ENCODE results near the gene CEP162. TPM values are rescaled to one million over a fixed set of nuclear protein-coding genes. Genes with fewer than 3 reads are reported as not detected.
A peak's percentile ranks its signal among the peaks of the same experiment; 100 is the strongest.

Gene CEP162
- total RNA-seq, 1 donor from 2014 or later = 11.7 TPM

DNA sequence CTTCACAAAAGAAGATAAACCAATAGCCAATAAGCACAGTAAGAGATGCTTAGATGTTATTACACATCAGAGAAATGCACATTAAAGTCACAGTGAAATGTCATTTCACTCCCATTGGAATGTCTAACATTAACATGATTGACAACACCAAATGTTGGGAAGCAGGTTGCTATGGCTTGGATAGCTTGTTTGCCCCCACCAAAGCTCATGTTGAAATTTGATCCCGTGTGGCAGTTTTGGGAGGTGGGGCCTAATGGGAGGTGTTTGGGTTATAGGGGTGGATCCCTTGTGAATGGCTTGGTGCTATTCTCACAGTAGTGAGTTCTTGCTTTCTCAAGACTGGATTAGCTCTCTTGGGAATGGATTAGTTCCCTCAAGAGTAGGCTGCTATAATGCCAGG is 149.1 kb downstream of the CEP162 start:
- H3K4me3 ChIP-seq = no peak overlapping the region
- no peaks in the 10 kb centered on the region for H3K9me3 ChIP-seq
- no peak for DNase-seq (ENCODE audit: low spot score in 2 of 2)
- H3K36me3 ChIP-seq = peaks cover 5 to 8% of the 10 kb centered on the region in 2 donors
- intact Hi-C loops (cut with DNase I) = no loop called here
- peaks cover 0 to 4% of the 10 kb centered on the region in 2 donors for H3K4me1 ChIP-seq
- TF ChIP-seq, protein P1, sequence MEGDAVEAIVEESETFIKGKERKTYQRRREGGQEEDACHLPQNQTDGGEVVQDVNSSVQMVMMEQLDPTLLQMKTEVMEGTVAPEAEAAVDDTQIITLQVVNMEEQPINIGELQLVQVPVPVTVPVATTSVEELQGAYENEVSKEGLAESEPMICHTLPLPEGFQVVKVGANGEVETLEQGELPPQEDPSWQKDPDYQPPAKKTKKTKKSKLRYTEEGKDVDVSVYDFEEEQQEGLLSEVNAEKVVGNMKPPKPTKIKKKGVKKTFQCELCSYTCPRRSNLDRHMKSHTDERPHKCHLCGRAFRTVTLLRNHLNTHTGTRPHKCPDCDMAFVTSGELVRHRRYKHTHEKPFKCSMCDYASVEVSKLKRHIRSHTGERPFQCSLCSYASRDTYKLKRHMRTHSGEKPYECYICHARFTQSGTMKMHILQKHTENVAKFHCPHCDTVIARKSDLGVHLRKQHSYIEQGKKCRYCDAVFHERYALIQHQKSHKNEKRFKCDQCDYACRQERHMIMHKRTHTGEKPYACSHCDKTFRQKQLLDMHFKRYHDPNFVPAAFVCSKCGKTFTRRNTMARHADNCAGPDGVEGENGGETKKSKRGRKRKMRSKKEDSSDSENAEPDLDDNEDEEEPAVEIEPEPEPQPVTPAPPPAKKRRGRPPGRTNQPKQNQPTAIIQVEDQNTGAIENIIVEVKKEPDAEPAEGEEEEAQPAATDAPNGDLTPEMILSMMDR (IDR thresholded peaks at IDR 0.05) = no peak
- no peaks in the 10 kb centered on the region for H3K27me3 ChIP-seq
- H3K27ac ChIP-seq = peak overlapping the region; percentile 44 to 64

DNA sequence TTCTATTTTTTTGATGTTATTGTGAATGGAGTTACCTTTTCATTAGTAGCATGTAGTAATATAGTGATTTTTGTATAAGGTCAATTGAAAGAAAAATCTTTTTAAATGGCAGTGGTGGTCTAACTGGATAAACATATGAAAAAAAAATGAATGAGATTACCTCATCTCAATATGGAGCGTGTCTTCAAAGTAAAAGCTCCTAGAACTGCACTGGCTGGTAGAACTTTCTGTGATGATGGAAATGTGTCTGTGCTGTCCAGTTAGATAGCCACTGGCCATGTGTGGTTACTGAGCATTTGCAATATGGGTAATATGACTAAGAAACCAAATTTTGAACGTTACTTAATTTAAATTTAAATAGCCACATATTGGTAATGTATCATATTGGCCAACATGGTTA is 149.8 kb downstream of the CEP162 start:
- TF ChIP-seq, protein P1 (IDR thresholded peaks at IDR 0.05) = no peak
- H3K36me3 ChIP-seq = peaks cover 9 to 13% of the 10 kb centered on the region in 2 donors
- intact Hi-C loops (cut with DNase I) = no loop called here
- H3K4me1 ChIP-seq = peaks cover 0 to 4% of the 10 kb centered on the region in 2 donors
- peak overlapping the region in 1 of 2 donors; percentile 64 for H3K27ac ChIP-seq
- no peak overlapping the region for H3K4me3 ChIP-seq
- H3K27me3 ChIP-seq = no peaks in the 10 kb centered on the region
- H3K9me3 ChIP-seq = no peaks in the 10 kb centered on the region
- DNase-seq (ENCODE audit: low spot score in 2 of 2) = no peak

DNA sequence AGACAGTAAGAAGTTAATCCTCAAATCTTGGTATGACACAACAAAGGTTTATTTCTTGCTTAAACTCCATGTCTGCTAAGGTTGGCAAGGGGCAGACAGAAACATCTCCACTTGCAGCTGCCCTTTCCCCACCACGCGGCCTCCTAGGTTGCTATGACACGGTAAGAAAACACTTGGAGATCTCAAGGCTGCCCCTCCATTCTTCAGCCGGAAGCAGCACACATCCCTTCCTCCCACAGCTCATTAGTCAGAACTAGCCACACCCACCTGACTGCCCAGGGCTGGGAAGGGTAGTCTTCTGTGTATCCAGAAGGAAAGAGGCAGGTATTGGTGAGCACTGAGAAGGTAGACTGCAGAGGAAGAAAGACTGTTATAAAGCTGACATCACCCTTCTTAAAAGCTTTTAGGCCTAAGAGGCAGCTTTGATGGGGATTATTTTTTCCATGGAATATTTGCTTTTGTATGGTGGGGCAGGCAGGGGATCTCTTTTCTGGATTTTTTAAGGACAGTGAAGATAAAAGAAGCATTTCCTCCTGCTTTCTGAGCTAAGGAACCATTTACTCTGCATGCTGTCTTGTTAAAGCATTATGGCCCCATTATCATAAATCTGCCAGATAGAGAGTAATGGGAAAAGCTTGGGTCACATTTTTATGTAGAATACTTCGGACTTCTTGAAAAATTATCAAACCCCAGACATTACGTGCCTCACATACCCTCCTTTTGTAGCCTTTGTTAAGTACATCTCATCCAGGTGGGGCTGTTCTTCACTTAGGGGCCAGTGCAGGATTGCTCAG is 152.3 kb downstream of the CEP162 start:
- intact Hi-C loops (cut with DNase I) = no loop called here
- TF ChIP-seq, protein P1 (IDR thresholded peaks at IDR 0.05) = no peak
- no peak overlapping the region for H3K4me3 ChIP-seq
- peaks cover 0 to 4% of the 10 kb centered on the region in 2 donors for H3K4me1 ChIP-seq
- H3K36me3 ChIP-seq = peaks cover 9 to 31% of the 10 kb centered on the region in 2 donors
- H3K27me3 ChIP-seq = no peaks in the 10 kb centered on the region
- no peaks in the 10 kb centered on the region for H3K9me3 ChIP-seq
- peak overlapping the region; percentile 2 to 24 for H3K27ac ChIP-seq
- no peak for DNase-seq (ENCODE audit: low spot score in 2 of 2)

Other genes starting within 250 kb of the CEP162 start
- gene MRAP2, start 193.9 kb downstream of the CEP162 start, total RNA-seq = 47.3 TPM

All from ascending aorta (tissue), 2 donors.